COLO829 (cell line): ENCODE data around the gene MRPS10.
A peak's percentile ranks its signal among the peaks of the same experiment; 100 is the strongest.
"Not testable (repeated sequence)": the region's sequence is repeated elsewhere in the genome, so short reads cannot be mapped to it uniquely, and the experiment has no call there.

Source experiments
- DNase-seq: peaks from one replicate; pipeline ENCODE4 v3.0.0; 2012; ENCODE audit warnings: low spot score

MRPS10 gene

GRCh38 chr6:42237857-42238256, 20.2 kb upstream of the MRPS10 start:
- no peak for DNase-seq

- no peak for DNase-seq
These were observed 19.2 kb upstream of the MRPS10 start for GRCh38 chr6:42236682-42237473.

GRCh38 chr6:42236030-42236429, 18.4 kb upstream of the MRPS10 start:
- DNase-seq = no peak

- no peak for DNase-seq
These were observed 14.4 kb upstream of the MRPS10 start for GRCh38 chr6:42232035-42232434.

GRCh38 chr6:42230345-42231321, 13.0 kb upstream of the MRPS10 start:
- DNase-seq = peak; percentile 40

- no peak for DNase-seq
These were observed 12.0 kb upstream of the MRPS10 start for GRCh38 chr6:42229506-42230119.

- no peak for DNase-seq
These were observed 10.6 kb upstream of the MRPS10 start for GRCh38 chr6:42228305-42228704.

GRCh38 chr6:42227173-42227850, 9.7 kb upstream of the MRPS10 start:
- DNase-seq = no peak

GRCh38 chr6:42226645-42227143, 9.0 kb upstream of the MRPS10 start:
- peak; percentile 30 for DNase-seq

- no peak for DNase-seq
These were observed 8.5 kb upstream of the MRPS10 start for GRCh38 chr6:42226161-42226611.

GRCh38 chr6:42225419-42225818, 7.8 kb upstream of the MRPS10 start:
- DNase-seq = no peak

GRCh38 chr6:42225029-42225339, 7.3 kb upstream of the MRPS10 start:
- no peak for DNase-seq

- DNase-seq = no peak
These were observed 6.8 kb upstream of the MRPS10 start for GRCh38 chr6:42224222-42225028.

- no peak for DNase-seq
These were observed 4.8 kb upstream of the MRPS10 start for GRCh38 chr6:42222448-42222847.

GRCh38 chr6:42221546-42221945, 3.9 kb upstream of the MRPS10 start:
- DNase-seq = no peak

- DNase-seq = no peak
These were observed 3.1 kb upstream of the MRPS10 start for GRCh38 chr6:42220807-42221206.

GRCh38 chr6:42217157-42217518, 523 bp downstream of the MRPS10 start:
- DNase-seq = no peak

- not testable (repeated sequence) for DNase-seq
These were observed 1.2 kb downstream of the MRPS10 start for GRCh38 chr6:42216495-42216894.

GRCh38 chr6:42212442-42212841, 5.2 kb downstream of the MRPS10 start:
- no peak for DNase-seq

- DNase-seq = no peak
These were observed 5.9 kb downstream of the MRPS10 start for GRCh38 chr6:42211726-42212125.

- no peak for DNase-seq
These were observed 7.1 kb downstream of the MRPS10 start for GRCh38 chr6:42210551-42210950.
